ENCODE results near the gene KLF3.
A peak's percentile ranks its signal among the peaks of the same experiment; 100 is the strongest.

KLF3 gene

DNA sequence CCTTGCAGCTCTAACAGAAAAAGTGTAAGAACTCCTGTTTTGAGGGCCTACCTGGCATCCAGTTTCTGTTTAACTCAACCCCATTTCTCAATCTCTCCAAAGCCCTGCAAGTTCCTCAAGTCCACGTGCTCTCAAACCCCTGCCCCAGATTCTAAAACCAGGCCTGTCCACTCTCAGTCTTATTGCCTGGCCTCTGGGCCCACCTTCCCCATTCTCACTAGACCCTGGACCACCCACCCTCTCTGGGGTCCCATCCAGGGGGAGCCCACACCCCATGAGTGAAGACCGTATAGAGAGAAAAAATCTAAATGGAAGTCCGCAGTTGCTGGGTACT lies 60.4 kb downstream of the KLF3 start:
- no peak for TF ChIP-seq CTCF (IDR thresholded peaks at IDR 0.05; ENCODE audit: low read depth, low read length, missing control alignments)
- H3K4me3 ChIP-seq (ENCODE audit: low read depth, low read length): no peak overlapping the region
- in situ Hi-C loops (cut with HindIII; ENCODE audit: low sequenced_read_pairs): no loop called here
- DNase-seq (ENCODE audit: low read depth): no peak

- no peak for TF ChIP-seq CTCF (IDR thresholded peaks at IDR 0.05; ENCODE audit: low read depth, low read length, missing control alignments)
- H3K4me3 ChIP-seq (ENCODE audit: low read depth, low read length): no peak overlapping the region
- in situ Hi-C loops (cut with HindIII; ENCODE audit: low sequenced_read_pairs): no loop called here
- DNase-seq (ENCODE audit: low read depth): no peak
Measured at GRCh38 chr4:38728631-38729141, 64.7 kb downstream of the KLF3 start.

GRCh38 chr4:38730493-38730829 lies 66.5 kb downstream of the KLF3 start:
- no peak for TF ChIP-seq CTCF (IDR thresholded peaks at IDR 0.05; ENCODE audit: low read depth, low read length, missing control alignments)

DNA sequence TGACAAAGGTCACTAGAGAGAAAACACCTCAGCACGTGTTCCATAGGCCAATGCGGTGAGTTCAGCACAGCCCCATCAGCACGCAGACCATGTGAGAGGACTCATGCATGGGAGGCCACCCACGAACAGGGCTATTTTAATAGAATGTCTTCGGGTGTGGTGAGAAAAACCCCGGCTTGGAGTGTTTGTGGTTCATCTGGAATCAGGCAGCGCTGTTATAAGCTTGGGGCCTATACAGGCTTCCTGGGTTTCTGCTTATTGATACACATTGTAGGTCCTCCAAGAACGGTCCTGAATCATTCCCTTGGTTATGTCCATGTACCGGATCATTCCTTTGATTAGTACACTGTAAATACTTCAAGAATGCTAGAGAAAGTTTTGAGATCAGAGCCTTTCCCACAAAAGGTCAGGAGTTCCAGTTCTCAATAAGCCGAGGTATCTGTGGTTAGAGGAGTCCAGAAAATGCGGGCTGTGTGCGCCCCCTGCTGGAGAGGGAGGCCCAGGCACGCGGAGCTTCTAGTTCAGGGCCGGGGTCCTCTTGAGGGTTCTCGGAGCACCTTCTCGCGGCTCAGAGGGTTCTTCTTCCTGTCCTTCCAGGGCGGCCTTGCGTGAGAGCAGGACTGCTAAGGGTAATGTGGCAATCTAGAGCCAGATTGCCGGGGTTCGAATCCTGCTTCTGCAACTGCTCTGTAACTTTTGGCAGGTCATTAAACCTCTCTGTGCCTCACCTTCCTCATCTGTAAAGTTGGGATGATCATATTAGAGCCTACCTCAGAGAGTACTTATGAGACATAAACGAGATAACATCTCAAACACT lies 67.0 kb downstream of the KLF3 start:
- H3K4me3 ChIP-seq (ENCODE audit: low read depth, low read length): no peak overlapping the region
- peak; percentile 96 for TF ChIP-seq CTCF (IDR thresholded peaks at IDR 0.05; ENCODE audit: low read depth, low read length, missing control alignments)
- in situ Hi-C loops (cut with HindIII; ENCODE audit: low sequenced_read_pairs): loop anchor here (5.0 kb wide), 3 partner anchors 64 to 644 kb away; no protein-coding TSS in a partner anchor
- peak; percentile 96 for DNase-seq (ENCODE audit: low read depth)

More at GRCh38 chr4:38730493-38730829, 66.5 kb downstream of the KLF3 start:
- in situ Hi-C loops (cut with HindIII; ENCODE audit: low sequenced_read_pairs): loop anchor here (5.0 kb wide), 3 partner anchors 63 to 643 kb away; no protein-coding TSS in a partner anchor
- DNase-seq (ENCODE audit: low read depth): no peak
- H3K4me3 ChIP-seq (ENCODE audit: low read depth, low read length): no peak overlapping the region

DNA sequence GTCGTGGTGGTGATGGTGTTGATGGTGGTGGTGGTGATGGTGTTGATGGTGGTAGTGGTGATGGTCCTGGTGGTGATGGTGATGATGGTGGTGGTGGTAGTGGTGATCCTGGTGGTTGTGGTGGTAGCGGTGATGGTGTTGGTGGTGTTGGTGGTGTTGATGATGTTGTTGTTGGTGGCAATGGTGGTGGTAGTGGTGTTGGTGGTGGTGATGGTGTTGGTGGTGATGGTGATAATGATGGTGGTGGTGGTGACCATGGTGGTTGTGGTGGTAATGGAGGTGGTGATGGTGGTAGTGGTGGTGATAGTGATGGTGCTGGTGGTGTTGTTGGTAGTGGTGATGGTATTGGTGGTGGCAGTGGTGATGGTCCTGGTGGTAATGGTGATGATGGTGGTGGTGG lies 69.7 kb downstream of the KLF3 start:
- no peak for TF ChIP-seq CTCF (IDR thresholded peaks at IDR 0.05; ENCODE audit: low read depth, low read length, missing control alignments)
- no peak overlapping the region for H3K4me3 ChIP-seq (ENCODE audit: low read depth, low read length)
- DNase-seq (ENCODE audit: low read depth): no peak
- in situ Hi-C loops (cut with HindIII; ENCODE audit: low sequenced_read_pairs): loop anchor here (5.0 kb wide), 3 partner anchors 66 to 646 kb away; no protein-coding TSS in a partner anchor

- no peak for DNase-seq (ENCODE audit: low read depth)
- no peak for TF ChIP-seq CTCF (IDR thresholded peaks at IDR 0.05; ENCODE audit: low read depth, low read length, missing control alignments)
- in situ Hi-C loops (cut with HindIII; ENCODE audit: low sequenced_read_pairs): loop anchor here (5.0 kb wide), 3 partner anchors 67 to 647 kb away; no protein-coding TSS in a partner anchor
- no peak overlapping the region for H3K4me3 ChIP-seq (ENCODE audit: low read depth, low read length)
Measured at GRCh38 chr4:38734446-38734845, 70.4 kb downstream of the KLF3 start.
